GM11168 (cell line): ENCODE results near the gene TBC1D22A.
"Not testable (repeated sequence)": the region's sequence is repeated elsewhere in the genome, so short reads cannot be mapped to it uniquely, and the experiment has no call there.

Source experiments
- in situ Hi-C: fragments of 300-500 bp; cut with MboI; formaldehyde crosslinking; loops from one replicate; pipeline ENCODE4 v1.12.0; 2022; ENCODE audit warnings: low sequenced_read_pairs; ENCODE audit not compliant: unreplicated experiment

The TBC1D22A gene

GRCh38 chr22:47160781-47161520, 398.5 kb downstream of the TBC1D22A start:
- in situ Hi-C loops = no loop called here

GRCh38 chr22:47161631-47162030, 399.2 kb downstream of the TBC1D22A start:
- in situ Hi-C loops = no loop called here

GRCh38 chr22:47162865-47163264, 400.4 kb downstream of the TBC1D22A start:
- in situ Hi-C loops = no loop called here

- in situ Hi-C loops = no loop called here
Observed at GRCh38 chr22:47163481-47163855, 401.0 kb downstream of the TBC1D22A start.

- in situ Hi-C loops = no loop called here
Observed at GRCh38 chr22:47163856-47164513, 401.5 kb downstream of the TBC1D22A start.

- in situ Hi-C loops = no loop called here
Observed at GRCh38 chr22:47164514-47165337, 402.3 kb downstream of the TBC1D22A start.

- in situ Hi-C loops = no loop called here
Observed at GRCh38 chr22:47165338-47166032, 403.0 kb downstream of the TBC1D22A start.

- in situ Hi-C loops = no loop called here
Observed at GRCh38 chr22:47166033-47166404, 403.6 kb downstream of the TBC1D22A start.

GRCh38 chr22:47166446-47167016, 404.1 kb downstream of the TBC1D22A start:
- in situ Hi-C loops = no loop called here

GRCh38 chr22:47167056-47167455, 404.6 kb downstream of the TBC1D22A start:
- in situ Hi-C loops = no loop called here

GRCh38 chr22:47167921-47168320, 405.5 kb downstream of the TBC1D22A start:
- in situ Hi-C loops = not testable (repeated sequence)

GRCh38 chr22:47168441-47168840, 406.0 kb downstream of the TBC1D22A start:
- in situ Hi-C loops = no loop called here

- in situ Hi-C loops = no loop called here
Observed at GRCh38 chr22:47168900-47169800, 406.7 kb downstream of the TBC1D22A start.

GRCh38 chr22:47169801-47170140, 407.3 kb downstream of the TBC1D22A start:
- in situ Hi-C loops = no loop called here

GRCh38 chr22:47170511-47171440, 408.3 kb downstream of the TBC1D22A start:
- in situ Hi-C loops = not testable (repeated sequence)

- in situ Hi-C loops = no loop called here
Observed at GRCh38 chr22:47171441-47172221, 409.2 kb downstream of the TBC1D22A start.

- in situ Hi-C loops = no loop called here
Observed at GRCh38 chr22:47172771-47173534, 410.5 kb downstream of the TBC1D22A start.
